CD4-positive, alpha-beta T cell treated with Interleukin-15 for 1 hour (primary cell): ENCODE measurements around the gene AXIN2.

Experiments used
- DNase-seq: peaks from one replicate; pipeline ENCODE4 v3.0.0-alpha.2; 2020

AXIN2 gene, protein sequence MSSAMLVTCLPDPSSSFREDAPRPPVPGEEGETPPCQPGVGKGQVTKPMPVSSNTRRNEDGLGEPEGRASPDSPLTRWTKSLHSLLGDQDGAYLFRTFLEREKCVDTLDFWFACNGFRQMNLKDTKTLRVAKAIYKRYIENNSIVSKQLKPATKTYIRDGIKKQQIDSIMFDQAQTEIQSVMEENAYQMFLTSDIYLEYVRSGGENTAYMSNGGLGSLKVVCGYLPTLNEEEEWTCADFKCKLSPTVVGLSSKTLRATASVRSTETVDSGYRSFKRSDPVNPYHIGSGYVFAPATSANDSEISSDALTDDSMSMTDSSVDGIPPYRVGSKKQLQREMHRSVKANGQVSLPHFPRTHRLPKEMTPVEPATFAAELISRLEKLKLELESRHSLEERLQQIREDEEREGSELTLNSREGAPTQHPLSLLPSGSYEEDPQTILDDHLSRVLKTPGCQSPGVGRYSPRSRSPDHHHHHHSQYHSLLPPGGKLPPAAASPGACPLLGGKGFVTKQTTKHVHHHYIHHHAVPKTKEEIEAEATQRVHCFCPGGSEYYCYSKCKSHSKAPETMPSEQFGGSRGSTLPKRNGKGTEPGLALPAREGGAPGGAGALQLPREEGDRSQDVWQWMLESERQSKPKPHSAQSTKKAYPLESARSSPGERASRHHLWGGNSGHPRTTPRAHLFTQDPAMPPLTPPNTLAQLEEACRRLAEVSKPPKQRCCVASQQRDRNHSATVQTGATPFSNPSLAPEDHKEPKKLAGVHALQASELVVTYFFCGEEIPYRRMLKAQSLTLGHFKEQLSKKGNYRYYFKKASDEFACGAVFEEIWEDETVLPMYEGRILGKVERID

DNA sequence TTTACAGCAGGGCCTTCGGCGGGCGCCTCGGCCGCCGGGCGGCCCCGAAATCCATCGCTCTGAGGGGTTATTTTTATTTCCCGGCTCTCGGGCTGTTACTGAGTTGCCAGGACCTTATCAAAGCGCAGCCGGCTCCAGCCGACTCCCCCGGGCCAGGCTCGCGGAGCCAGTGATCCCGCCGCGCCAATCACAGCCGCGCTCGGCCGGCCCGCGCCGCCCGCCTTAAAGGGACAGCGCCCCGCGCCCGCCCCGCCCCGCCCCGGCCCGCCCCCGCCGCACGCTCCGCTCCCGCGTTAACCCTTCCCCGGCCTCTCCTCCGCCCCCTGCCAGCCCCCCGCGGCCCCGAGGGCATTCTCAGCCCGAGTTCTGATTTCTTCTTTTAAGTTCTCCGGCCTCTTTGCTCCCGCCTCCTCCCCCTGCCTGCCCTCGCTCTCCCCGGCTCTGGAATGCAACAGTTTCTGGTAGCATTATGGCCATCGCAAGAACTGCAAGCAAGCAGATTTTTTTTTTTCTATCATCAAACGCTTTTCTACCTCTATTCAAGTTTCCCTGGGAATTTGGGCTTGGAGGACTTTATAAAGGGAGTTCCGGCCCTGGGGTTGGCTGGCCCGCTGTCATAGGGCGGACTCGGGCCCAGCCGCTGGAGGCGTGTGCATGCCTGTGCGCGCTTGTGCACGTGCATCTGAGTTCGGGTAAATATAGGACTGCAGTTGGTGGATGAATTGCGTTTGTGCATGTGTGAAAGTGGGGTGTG, at the start of gene AXIN2:
Gene AXIN2 (minus strand): TSS at position 197 of the 754 bp plus-strand sequence. CDS start 3,028 bp downstream, outside the sequence.
- peak; percentile 85 for DNase-seq

DNA sequence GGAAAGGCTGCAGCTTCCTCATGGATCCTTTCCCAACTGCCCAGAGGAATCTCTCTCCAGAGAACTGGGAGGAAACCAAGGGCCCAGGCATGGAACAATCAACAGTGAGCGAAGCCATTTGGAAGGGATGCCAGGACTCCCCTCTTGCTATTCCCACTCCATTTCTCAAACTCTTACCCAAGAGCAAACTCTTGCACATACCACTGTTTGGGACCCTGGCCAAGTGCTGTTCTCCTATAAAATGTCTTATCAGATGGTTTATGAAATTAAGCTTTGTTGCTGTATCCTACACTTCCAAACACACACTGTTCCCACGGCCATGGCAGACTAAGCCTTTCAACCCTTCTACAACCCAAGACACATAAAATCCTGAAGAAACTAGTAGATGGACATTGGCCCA, 48.3 kb upstream of the AXIN2 start:
- no peak for DNase-seq

DNA sequence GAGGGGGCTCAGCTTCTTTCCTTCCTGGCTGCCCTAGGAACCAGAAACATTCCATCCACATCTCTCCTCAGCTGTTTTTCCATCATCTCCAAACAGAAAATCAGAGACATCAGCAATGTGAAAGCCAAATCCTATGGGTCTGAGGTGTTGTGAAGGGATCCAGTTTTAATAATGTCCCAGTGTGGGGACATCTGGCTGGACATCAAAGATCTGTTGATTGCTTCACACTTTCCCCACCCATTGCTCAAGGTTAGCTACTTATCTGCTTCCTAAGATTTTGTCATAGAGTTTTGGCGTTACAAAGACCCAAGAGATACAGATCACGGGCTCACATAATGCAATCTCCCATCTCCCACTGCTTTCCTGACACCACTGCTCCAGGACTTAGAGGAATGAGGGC, 47.8 kb upstream of the AXIN2 start:
- no peak for DNase-seq

DNA sequence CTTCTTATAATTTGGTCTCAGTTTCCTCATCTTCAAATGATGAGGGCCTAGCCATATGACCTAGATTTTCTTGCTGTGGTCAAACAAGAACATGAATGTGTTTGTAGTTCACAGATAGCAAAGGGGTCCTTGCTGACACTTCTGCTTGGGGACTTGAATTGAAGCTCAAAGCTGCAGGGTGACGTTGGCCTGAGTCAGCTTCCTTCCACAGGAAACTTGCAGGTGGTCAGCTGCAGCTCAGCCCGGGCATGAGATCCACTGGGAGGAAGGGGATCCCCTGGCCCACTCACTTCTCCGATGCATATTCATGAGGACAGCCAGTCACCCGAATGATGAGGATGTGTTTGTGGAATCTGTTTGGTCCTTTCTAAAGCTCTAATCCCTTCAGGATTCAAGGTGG, 42.6 kb upstream of the AXIN2 start:
- no peak for DNase-seq

DNA sequence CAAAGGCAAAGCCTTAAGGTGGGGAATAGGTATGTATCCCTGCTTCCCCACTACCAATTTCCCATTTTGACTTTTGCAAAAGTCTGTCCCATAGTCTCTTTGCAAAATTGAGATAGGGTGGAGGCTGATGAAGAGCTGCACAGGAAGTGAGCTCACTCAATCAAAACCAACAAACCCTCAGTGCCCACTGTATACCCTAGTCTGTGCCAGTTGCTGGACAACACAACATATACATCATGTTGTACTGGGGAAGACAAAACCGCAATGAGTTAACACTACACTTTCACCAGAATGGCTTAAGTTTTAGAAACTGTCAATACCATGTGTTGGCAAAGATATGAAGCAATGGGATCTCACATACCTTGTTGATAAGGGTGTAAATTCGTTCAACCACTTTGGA, 40.4 kb upstream of the AXIN2 start:
- DNase-seq, result no peak

DNA sequence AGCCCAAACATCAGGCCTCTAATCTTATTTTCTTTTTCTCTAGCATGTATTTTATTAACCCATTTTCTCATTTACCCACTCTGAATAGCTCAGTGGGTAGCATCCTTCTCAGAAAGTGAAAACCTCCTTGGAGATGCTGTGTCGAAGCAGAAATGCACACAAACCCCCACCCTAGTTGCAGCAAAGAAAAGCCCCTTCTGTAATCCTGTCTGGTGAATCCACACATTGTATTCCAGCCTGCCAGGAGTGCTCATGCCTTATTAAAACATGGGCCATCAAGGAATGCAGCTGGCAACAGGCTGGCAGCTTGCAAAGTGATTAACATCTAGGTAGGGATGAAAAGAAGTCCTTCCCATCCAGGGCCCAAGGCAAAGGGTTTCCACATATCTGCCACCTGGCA, 39.7 kb upstream of the AXIN2 start:
- DNase-seq, result no peak

DNA sequence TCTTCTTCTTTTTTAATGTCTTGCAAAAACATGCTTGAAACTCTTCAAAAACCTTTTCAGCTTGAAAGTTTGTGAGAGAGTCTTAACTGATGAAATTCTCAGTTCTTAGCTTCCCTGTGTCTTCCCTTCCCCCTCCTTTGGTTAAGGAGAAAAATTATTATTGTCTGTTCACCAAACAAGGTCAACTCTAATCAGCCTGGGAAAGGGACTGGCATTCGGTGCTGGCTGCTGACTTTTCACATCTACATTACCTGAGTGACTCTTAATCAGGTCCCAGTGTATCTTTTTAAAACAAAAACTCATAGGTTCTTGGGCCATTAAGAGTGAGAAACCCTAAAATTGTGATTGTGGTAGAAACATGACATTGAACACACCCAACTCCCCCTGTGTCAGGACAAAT, 39.1 kb upstream of the AXIN2 start:
- no peak for DNase-seq

DNA sequence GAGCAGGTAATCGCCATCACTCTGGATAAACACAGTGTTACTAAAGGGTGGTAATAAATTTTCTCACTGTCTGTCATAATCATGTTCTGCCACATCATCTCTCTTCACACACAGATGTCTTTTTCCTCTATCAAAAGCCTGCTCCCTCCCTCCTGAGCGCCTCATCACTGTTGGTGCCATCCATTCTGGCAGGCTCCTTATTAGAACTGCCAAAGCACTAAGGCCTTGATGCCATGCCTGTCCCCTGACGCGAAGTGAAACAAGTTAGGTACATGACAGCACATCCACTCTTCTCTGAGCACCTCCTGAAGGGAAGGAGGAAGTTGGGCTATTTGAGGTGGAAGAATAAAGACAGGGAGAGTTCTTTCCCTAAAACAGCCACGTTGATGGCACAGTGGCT, 38.2 kb upstream of the AXIN2 start:
- DNase-seq, result no peak

DNA sequence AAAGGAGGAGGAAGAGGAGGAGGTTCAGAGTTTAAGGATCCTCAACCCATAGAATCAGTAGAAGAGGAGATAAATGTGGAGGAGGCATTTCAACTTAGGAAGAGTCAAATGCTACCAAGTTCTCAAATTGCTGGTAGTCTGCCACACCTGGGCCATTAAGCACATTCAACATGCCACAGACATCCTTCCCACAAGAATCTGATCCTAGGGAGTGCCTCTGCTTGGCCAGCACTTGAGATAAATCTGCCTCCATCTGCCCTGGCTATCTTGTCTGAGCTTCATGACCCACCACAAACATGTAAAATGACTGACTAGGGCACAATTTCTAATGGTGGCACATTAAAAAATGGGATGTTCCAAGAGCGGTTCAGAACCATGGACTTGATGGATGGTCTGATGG, 37.3 kb upstream of the AXIN2 start:
- DNase-seq, result no peak

DNA sequence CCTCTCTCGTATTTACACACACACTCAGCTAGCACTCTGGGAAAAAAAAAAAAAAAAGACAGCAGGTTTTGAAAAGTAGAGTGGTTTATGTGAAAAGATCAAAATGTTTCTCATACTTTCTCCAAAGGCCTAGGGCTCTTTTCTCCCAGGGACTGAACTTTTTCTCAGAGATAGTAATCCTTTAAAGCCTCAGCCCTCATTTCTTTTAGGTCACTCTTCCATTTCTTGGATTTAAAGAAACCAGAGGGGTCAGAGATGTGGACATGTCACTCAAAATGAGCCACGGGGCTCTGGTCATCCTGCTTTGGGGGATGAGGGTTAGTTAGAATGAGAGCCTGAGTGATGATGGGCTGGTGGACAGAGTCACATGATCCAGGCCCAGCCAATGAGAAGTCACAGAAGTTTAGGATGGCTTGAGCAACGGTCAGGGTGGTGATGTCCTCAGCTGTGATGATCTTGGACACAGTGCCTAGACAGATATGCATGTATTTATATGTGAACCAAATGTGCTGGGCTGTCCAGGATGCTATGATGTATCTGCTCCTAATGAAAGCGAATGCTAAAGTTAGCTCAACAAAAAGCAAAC, 33.7 kb upstream of the AXIN2 start:
- no peak for DNase-seq

DNA sequence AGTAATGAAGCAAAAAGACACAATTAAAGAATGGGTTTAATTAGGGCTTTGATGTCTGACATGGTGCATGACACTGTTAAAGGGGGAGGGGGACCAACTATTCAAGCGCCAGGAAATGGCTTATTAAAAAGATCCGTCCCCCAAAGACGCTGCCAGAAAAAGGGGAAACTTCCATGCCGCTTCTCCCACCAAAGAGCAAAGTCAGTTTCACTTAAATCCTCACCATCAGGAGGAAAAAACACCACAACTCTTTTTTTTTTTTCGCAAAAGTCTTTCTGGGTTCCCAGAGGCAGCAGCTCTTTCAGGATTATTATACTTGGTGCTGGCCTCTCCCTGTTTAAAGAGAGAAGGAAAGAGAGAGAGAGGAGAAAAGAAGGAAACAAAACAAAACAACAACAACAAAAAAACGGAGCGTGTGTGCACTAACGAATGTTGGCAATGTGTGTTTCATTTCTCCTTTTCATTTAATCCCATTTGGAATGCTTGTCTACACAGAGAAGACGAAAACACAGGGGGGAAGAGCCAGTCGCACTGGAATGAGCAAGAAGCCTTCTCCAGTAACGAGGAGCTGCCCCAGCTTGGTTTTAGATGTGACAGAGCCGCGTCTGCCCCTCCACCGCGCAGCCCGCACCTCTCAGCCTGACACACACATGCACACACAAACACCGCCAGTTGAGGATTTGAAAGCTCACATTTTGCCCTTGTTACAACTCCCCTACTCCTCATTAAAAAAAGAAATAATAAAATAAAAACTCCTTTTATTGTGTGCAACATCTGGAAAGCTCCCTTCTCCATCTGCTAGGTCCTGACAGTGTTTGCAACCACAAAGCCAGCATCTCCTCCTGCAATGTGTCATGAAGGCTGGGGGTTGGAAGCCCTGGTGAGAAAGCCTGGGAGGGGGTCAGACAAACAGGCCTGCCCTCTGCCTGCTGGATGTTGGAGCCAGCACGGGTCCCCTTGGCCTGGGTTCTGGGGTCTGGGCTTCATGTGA, 32.7 kb upstream of the AXIN2 start:
- DNase-seq, result no peak

DNA sequence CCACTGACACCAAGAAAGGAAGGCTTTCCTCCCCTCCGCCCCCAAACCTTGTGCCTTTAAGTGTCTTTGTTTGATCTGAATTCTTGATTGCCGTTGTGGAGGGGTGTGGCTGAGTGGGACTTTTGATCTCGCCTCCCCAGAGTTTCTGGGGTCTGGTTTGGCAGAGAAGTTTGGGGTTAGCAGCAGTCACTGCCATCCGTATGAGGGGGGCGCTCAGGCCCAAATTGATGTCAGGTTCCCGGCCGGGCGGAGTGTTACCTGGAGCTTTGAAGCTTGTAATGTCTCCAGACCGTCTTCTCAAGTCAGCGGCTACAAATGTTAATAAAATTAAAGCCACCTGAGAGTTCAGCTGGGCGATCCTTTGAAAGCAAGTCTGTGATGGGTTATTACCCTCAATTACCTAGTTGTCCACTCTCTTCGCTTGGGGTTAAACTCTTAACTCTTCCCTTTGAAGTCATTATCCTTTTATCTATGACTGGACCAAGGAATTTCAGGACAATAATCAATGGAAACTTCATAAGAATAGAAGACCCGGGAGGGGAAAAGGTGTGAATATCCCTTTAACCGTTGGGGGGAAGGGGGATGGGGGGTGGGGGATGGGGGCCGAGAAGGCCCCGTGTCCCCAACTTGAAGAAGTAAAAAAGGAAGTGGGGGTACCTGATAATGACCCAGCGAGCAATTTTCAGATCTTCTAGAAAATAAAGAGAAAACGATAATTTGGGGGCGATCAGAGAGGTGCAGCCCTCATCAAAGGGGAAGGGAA, 31.8 kb upstream of the AXIN2 start:
- no peak for DNase-seq

DNA sequence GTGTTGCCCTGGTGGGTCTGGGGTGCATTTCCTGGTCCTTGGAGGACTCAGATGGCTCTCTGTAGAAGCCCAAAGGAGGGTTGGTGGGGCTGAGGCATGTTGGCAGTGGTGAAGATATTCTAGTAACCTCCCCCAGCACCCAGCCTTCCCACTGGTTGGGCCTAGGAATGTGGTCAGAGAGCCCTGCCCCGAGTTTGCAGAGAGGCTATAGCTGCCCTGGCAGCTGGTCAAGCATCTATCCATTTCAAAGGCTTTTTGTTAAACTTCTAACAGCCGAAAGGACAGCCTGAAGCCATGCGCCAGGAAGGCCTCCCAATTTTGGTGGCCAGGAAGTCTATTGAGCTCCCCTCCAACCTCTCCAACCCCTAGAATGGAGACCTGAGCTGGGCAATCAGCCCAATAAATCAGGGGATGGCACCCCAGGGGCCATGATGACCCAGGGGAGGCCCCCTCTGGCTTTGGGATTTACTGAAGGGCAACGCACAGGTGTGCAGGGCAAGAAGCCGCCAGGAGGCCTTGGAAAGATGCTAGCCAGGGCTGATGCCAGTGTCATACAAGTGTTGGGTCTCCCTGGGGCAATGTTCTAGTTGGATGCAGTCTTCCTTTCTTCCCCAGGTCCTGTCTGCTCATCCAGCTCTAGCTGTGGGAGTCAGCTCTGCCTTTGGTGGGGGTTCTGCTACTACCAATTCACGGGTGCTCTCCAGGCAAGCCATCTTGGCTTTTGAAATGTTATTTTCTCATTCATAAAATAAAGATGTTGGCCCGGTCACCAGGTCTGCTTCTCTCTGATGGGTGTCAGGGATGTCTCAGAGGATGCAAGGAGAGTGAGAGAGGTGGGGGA, 30.9 kb upstream of the AXIN2 start:
- DNase-seq, result no peak

DNA sequence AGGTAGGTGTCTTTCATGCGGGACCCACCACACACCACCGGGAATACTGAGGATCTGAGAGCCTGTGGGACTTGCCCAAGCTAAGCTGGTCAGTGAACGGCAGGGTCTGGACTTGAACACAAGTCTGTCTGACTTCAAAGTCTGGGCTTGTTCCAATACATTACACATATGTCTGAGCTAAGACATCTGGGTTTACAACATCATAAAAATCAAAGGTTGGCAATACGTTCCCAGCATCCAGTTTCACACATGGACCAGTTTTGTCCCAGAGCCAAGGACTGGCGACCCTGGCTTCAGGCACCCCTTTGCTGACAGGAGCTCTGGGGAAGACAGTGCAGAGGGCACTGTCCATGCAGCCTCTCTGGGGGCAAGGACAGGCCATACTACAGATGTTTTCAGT, 27.9 kb upstream of the AXIN2 start:
- no peak for DNase-seq

DNA sequence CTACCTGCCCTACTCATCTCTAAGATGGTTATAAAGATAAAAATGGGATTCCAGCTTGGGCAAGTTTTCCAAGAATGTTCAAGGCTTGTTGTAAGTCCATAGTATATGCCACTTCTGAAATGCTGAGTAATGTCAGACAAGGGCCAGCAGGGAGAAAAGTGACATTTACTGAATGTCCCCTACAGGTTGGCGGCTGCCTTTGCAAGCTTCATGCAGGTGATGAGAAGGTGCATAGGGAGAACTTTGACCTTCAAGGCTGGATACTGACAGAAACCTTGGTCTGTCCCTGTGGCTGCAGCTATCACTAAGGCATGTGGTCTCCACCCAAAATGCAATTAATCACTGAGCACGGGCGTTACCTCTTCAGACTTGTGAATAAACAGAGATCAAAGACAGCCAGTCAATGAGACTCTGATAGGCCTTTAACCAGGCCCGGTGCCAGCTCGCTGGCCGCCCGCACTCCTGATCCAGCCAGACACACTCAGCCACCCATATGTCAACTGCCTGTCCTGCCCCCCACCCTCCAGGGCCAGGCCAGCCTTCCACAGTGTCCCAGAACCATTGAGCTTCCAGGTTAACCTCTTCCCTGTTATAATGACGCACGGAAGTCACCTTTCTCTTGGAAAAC, 26.8 kb upstream of the AXIN2 start:
- no peak for DNase-seq

DNA sequence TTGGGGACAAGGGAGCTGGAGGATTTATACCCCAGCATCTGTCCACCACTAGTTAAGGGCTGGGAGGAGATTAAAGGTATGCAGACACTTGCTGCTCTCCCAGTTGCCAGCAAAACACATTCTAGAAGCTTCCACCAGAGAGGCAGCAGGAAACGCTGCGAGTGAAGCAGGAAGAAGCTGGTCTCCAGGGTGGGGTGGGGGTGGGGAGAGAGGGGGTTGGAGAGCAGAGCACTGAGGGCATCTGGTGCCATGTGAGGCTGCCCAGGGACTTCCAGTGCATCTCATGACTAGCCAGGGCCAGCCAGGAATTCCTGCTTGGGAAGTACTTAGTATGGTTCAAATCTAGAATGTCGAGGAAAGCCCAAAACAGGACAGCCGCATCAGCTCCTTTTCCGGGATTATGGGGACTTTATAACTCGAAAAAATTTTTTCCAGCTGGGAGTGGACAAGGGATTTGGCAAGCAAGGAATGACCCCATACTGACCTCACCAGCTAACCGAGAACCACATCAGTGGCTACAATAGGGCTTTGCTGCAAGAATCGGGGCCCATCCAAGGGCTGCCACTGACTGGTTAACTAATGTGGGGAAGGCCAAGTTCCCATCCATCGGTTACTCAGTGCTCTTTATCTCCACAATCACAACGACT, 26.2 kb upstream of the AXIN2 start:
- no peak for DNase-seq

DNA sequence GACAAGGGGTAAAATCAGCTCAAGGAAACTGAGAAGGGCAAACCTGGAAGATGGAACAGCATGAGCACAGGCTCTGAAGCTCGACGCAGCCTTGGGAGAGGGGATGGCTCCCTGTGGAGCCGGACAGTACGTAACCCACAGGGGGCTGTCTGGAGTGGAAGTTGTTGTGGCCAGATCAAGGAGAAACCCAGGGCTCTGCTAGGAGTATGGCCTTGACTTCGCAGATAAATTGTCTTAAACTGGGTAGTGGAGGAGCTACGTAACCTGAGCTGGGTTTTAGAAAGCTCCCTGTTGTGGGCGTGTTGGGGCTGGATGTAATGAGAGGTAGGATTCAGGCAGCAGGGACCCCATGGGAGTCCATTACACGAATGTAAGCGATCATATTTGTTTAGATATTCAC, 25.5 kb upstream of the AXIN2 start:
- no peak for DNase-seq

DNA sequence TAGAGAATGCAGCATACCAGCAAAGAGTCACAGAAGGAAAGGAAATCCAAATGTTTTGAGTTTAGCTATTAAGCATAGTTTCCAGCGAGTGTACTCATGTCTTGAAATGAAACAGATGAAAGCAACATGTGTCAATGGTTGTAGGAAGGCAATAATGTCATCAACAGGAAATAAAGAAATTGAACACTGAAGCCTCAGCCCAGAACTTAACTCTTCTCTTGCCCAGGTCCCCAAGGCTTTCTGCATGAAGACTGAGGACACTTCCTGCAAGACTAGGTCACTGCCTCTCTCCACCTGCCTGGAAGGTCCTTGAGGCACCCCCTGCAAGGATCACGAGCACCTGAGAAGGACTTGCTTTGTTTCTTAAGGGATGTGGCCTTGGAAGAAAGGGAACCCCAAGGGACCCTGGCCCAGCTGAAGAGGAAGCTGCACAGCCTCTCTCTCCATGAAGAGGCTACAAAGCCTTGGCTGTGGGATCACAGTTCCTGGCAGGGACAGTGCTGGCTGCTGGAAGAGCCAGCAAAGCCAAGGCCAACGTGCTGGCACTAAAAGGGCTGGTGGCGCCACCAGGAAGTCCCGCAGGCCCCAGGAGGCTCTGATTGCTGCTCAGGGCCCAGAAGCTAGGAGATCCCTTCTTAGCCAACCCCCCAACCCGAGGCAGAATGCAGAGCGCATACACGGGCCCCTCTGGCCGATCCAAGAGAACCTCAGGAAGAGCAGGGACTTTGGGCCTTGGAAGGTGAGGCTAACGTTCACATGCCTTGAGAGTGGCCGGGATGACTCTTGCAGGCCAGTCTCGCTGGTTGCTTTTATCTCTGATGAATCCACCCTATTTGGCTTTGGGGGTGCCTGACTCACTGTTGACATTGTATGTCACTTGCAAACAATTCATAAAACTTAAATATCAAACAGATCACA, 23.4 kb upstream of the AXIN2 start:
- DNase-seq, result no peak
